HuH-7 (cell line): Measurements from ENCODE around the gene ARHGEF39.
A peak's percentile ranks its signal among the peaks of the same experiment; 100 is the strongest.
"Not testable (repeated sequence)": the region's sequence is repeated elsewhere in the genome, so short reads cannot be mapped to it uniquely, and the experiment has no call there.

ENCODE experiments used
- DNase-seq: peaks from one replicate; pipeline ENCODE4 v3.0.0; 2011; ENCODE audit warnings: low spot score

The ARHGEF39 gene

DNA sequence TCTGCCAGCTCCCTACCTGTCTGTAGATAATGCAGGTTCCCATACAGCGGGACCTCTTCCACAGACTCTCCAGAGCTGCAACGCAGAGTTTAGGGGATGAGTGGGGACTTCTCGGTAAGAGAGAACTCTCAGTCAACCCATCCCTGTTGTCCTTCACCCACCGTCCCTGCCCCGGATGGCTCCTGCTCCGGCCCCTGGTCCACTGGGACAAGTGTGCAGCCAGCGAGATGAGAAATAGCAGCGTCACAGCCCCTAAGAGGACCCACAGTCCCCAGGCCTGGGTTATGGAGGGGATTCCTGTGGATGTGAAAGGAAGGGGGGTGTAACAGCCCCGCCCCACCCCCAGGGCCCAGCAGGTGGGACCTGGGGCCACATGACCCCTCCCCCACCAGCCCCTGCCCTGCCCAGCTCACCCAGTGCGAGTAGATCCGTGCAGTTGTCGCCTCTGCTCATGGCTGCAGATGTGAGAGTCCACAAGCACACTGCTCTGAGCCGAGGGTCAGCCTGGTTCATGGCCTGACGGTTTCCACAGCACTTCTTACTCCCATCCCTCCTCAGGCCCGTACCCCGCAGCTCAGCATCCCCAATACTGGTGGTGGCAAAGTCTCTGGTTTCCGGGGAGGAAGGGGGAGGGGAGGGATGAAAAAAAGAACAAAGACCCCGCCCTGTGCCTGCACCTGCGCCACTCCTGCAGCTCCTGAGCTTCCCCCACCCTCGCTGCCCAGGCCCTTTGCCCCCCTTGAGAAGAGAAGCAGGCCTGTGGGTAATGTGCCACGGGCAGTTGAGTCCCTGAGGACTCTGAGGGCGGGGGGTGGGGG is 14.4 kb downstream of the ARHGEF39 start, which contains the start of gene SIT1:
TSS of gene SIT1 (minus strand) at position 591 of the 818 bp plus-strand sequence. CDS start at position 513, 78 bp downstream.
- DNase-seq, result no peak

DNA sequence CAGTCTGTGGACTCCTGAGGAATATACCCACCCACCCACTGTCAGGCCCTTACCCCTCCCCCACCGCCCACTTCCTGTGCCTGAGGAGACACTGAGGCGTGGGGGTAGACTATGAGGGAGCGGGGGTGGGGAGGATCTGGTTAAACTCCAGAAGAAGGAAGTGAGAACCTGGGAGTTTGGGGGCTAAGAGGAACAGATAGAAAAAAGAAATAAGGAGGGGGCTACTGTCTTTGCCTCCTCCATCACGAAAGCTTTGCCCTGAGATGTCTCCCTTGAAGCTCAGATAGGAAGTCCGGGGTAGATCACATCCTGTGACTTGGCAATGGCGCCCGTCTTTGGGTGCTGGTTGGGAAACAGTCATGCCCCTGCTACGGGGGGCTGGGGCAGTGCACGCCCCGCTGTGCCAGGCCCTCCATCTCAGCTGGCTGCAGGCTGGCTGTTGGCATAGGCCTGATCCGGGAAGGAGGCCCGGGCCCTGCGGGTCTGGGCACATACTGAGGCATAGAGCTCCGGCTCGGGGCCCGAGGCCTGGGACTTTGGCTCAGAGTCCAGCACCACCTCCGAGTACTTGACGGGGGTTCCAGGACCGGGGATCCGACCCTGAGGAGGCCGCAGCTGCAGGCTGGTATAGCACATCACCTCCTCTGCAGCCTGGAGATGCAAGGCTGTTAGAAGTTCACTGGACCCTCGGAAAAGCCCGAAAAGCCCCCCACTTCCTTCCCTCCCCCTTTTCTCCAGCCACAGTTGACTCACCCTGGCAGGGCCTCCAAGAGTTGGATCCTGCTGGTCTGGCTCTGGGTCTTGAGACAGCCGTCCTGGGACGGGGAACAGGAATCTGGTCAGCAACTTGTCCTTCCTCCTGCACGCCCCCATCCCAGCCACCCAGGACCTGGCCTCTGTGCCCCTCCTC is 15.3 kb downstream of the ARHGEF39 start:
- no peak for DNase-seq

DNA sequence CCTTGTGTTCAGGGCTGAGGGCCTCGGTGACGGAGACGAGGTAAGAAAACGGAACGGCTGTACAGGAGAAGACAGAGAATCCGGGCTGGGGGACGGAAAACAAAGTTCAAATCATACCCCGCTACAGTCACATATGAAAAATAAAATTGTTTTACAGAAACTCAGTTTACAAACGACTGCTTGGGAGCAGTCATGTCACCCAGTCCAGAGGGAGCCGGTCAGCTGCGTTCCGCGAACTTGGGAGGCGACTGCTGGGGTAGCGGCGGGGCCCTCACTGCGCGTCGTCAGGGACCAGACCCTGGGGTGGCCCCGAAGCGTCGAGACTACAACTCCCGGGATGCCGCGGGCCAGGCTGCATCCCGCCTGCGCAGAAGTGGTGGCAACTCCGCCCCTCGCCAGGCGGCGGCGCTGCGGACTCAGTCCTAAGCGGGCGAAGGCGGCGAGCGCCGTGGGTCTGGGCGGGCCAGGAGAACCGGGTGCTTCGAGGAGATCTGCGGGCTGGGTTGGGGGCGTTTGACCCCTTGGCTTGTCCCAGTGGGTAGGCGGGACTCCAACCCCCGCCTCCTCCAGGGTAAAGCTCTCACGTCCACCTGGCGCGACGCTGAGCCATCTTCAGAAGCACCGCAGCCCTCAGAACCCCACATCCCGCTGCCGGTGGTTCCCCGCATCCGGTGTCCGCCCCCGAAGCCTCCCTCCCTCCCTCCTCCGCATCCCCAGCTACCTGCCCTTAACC is 18.3 kb downstream of the ARHGEF39 start:
- DNase-seq, result peak; percentile 91

DNA sequence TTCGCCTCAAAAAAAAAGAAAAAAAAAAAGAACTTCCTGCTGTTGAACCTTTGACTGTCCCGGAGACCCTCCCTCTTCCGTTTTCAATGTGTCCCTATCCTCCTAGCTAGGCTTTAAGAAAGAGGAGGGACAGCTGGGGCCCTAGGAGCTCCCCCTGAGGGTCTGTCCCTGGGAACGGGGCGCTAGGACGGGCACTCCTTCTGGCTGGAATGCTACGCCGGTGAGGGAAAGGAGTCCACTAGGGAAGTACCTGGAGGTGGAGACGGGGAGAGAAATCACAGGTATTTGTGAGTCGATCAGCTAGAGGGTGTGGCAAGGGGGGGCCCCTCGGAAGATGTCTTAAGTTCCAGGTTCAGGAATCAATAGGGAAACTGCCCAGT is 18.9 kb downstream of the ARHGEF39 start:
- peak; percentile 68 for DNase-seq

DNA sequence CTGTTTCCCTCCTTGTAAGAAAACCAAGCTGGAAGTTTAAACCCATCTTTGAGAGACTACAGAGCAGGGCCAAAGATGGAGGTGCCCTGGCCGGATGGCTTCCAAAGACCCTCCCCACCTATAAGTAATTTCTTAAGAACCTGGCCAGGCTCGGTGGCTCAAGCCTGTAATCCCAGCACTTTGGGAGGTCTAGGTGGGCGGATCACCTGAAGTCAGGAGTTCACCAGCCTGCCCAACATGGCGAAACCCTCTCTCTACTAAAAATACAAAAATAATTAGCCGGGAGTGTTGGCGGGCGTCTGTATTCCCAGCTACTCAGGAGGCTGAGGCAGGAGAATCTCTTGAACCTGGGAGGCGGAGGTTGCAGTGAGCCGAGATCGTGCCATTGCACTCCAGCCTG is 19.3 kb downstream of the ARHGEF39 start:
- DNase-seq, result not testable (repeated sequence)

DNA sequence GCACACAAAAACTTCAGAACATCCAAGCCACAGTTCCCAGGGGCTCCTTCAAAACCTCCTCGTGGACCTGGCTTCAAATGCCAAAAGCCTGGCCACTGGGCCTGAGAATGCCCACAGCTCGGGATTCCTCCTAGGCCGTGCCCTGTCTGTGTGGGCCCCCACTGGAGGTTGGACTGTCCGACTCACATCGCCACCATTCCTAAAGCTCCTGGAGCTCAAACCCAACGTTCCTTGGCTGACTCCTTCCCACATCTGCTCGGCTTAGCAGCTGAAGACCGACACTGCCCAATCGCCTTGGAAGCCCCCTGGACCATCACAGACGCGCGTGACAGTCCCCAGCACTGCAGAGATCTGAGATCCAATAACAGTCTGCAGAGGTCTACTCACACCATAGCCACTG is 21.9 kb downstream of the ARHGEF39 start:
- DNase-seq, result no peak

DNA sequence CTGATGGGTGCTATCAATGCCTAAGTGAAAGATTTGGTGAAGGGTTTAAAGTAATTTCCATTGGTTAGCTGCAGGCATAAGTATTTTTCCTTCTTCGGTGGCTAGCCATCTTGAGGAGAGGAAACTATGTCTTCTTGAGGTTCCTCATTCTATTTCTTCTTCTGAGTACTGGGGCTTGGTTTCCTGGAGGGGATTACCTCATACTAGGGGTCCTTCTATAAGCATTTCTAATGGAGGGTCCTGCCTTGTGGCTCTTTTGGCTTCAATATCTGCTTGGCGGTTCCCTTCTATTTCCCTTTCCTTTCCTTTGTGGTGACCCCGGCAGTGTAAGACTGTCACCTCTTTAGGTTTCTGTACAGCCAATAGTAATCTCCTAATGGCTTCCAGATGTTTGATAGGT is 23.5 kb downstream of the ARHGEF39 start:
- not testable (repeated sequence) for DNase-seq

DNA sequence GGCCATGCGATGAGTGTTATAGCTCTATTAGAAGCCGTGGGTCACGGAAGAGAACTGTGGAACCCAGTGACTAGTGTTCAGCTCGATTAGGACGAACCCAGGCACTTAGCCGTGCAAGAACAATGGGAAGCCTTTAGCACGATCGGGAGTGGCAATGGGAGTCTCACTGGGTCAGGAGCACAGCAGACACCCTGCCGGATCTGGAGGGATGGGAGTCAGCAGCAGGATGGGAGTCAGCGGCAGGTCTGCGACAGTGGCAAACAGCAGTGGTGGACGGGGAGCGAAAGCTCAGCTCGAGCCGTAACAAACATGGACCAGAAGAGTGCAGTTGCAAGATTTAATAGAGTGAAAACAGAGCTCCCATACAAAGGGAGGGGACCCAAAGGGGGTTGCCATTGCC is 24.6 kb downstream of the ARHGEF39 start:
- DNase-seq, result not testable (repeated sequence)

DNA sequence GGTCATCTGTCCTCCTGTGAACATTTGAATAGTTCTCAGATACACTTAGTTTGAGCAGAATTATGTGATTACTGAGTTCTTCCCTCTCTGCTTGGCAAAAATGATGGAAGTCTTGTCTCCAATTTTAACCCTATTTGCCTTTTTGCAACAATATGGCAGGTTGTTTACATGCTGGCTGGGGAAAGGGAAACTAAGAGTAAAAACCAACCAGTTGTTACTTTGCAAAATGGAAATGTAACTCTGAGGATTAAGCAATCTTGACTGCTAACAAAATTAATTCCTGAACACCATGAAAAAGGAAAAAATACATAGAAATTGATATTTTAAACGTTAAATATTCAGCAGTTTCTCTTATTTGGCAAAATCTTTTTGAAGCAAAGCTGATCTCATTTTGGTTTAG is 25.4 kb downstream of the ARHGEF39 start:
- no peak for DNase-seq

DNA sequence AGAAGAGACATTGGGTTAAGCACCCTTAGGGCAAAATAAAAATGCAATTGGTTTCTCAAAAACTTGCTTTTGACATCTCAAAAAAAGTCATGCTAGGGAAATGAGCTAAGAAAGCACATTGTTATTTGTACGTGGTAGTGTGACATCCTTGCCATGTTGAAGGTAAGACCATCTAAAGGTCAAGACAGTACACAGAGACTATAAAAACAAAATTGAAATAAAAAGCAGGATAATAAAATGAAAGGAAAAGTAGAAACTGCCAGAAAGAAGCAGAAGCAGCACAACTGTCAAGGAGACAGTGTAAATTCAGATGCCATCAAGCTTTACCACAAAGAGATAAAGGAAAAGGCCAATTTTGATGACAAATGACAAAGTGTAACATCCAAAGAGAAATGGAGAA is 25.8 kb downstream of the ARHGEF39 start:
- DNase-seq, result not testable (repeated sequence)

DNA sequence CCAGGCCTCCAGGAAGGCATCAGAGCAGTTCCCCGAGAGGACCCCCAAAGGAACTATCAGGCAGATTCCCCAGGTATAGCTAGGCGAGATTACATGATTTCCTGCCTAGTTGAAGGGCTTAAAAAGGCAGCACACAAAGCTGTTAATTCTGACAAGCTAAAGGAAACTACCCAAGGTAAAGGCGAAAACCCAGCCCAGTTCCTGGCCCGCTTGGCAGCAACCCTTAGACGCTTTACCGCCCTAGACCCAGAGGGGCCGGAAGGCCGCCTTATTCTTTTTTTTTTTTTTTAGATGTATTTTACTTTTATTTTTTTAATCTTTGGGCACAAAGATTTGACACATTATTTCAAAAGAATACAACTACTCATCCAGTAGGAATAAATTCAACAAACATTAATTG is 26.2 kb downstream of the ARHGEF39 start:
- DNase-seq, result not testable (repeated sequence)

DNA sequence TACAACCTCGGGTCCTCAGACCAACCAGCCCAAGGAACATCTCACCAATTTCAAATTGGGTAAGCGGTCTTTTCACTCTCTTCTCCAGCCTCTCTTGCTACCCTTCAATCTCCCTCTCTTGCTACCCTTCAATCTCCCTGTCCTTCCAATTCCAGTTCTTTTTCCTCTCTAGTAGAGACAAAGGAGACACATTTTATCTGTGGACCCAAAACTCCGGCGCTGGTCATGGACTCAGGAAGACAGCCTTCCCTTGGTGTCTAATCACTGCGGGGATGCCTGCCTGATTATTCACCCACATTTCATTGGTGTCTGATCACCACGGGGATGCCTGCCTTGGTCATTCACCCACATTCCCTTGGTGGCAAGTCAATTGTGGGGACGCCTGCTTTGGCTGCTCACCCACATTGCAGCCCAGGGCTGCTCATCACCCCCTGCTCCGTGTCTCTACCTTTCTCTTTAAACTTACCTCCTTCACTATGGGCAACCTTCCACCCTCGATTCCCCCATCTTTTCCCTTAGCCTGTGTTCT is 27.5 kb downstream of the ARHGEF39 start:
- not testable (repeated sequence) for DNase-seq

DNA sequence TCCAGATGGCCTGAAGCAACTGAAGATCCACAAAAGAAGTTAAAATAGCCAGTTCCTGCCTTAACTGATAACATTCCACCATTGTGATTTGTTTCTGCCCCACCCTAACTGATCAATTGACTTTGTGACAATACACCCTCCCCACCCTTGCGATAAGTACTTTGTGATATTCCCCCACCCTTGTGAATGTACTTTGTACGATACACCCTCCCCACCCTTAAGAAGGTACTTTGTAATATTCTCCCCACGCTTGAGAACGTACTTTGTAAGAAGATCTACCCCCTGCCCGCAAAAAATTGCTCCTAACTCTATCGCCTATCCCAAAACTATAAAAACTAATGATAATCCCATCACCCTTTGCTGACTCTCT is 28.1 kb downstream of the ARHGEF39 start:
- DNase-seq, result not testable (repeated sequence)

DNA sequence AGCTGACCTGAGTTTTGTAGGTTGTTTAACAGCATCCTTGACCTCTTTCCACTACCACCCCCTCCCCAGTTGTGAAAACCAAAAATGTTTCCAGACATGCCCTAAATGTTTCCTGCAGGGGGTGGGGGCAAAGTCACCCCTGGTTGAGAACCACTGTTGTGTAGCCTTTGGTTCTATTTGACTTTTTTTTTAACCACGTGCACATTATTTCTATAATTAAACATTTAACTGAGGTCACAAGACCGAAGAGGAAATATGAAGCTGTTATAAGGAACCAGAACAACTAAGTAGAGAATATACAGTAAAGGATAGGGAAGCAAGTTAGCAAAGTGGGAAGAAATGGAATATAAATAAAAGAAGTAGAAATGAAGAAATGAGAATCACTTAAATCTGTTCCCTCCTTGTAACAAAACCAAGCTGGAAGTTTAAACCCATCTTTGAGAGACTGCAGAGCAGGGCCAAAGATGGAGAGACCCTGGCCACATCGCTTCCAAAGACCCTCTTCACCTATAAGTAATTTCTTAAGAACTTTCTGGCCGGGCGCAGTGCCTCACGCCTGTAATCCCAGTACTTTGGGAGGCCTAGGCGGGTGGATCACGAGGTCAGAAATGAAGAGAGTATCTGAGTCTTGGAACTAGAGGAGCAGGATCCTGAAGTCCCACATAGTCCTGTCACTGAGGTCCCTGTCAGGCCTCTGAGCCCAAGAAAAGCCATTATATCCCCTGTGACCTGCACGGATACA is 28.7 kb downstream of the ARHGEF39 start:
- no peak for DNase-seq

DNA sequence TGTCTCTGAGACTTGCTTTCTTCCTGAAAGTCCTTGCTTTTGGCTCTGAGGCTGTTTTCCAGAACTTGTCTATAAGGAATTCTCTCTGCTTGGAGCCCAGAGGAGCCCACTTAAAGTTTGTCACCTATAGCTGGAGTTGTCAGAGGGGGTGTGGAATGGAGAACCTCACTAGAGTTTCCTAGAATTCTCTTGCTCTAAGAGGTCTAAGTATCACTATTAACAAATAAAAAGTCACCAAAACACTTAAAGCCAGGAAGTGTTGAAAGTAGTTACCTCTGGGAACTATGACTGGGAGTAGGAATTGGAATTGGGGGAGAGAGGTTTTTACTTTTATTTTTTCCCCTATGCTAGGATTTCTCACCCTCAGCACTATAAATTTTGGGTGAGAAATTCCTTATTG is 29.3 kb downstream of the ARHGEF39 start:
- DNase-seq, result no peak

DNA sequence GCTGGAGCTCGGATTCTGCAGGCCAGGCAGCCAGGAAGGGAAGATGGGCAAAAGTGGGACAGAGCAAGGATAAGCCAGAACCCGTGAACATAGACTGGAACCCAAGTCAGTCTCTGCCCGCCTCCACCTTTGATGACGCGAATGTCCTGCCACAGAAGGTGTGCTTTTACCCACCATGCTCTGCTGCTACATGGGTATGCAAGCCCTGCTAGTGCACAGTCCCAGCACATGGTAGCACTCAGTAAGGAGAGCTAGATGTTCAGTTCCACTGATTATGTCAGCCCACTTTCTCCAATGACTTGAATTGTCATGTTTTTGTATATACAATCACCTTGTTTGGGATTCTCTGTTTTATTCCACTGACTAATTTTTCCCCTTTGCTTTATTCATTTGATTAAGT is 35.4 kb downstream of the ARHGEF39 start:
- DNase-seq, result no peak

DNA sequence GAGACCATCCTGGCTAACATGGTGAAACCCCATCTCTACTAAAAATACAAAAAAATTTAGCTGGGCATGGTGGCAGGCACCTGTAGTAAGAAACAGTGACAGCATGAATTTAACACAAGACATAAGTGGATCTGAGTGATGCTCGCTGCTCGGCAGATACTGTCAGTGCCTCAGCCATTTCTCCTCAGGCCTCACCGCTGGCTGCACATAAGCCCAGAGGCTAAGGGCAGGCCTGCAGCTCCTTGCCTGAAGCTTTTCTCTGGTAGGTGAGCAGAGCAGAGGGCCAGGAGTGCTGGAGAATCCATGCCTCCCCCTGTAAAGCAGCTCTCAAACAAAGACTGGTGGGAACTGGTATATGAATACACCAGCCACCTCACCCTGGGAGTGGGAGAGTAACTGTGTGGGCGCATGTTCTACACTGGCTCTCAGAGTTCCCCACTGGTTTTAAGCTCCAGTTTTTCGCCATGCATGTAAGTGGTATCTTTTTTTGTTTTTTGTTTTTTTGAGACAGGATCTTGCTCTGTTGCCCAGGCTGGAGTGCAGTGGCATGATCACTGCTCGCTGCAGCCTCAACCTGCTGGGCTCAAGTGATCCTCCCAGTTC is 36.5 kb downstream of the ARHGEF39 start:
- DNase-seq, result no peak

DNA sequence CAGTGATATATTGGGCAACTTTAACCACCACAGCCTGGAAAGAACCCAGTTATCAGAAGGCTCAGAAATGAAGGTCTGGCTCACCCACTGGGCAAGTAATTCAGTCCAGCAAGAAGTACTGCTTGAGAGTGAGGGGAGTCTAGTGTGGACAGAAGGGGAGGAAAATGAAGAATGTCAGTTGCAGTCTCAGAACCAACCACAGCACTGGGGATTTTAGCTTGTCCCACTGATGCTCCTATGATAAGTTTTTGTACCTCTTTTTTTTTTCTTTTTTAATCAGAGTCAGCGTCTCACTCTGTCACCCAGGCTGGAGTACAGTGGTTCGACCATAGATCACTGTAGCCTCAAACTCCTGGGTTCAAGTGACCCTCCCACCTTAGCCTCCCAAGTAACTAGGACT is 37.4 kb downstream of the ARHGEF39 start:
- DNase-seq, result no peak

DNA sequence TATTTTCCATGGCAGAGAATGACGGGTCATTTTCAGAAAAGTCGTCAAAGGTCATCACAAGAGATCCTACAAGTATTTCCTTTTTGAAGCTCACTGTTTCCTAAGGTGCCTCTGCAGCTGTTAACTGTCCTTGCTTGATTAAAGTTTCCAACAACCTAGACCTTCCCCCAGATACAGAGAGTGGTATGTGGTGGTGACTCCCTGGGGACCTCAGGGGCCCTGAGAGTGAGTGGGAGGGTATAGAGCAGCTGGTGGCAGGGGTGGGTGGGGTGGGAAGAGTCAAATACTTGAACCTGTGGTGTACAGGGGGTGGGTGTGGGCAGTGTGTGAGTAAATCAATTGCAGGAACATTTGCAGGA is 45.2 kb downstream of the ARHGEF39 start:
- no peak for DNase-seq

DNA sequence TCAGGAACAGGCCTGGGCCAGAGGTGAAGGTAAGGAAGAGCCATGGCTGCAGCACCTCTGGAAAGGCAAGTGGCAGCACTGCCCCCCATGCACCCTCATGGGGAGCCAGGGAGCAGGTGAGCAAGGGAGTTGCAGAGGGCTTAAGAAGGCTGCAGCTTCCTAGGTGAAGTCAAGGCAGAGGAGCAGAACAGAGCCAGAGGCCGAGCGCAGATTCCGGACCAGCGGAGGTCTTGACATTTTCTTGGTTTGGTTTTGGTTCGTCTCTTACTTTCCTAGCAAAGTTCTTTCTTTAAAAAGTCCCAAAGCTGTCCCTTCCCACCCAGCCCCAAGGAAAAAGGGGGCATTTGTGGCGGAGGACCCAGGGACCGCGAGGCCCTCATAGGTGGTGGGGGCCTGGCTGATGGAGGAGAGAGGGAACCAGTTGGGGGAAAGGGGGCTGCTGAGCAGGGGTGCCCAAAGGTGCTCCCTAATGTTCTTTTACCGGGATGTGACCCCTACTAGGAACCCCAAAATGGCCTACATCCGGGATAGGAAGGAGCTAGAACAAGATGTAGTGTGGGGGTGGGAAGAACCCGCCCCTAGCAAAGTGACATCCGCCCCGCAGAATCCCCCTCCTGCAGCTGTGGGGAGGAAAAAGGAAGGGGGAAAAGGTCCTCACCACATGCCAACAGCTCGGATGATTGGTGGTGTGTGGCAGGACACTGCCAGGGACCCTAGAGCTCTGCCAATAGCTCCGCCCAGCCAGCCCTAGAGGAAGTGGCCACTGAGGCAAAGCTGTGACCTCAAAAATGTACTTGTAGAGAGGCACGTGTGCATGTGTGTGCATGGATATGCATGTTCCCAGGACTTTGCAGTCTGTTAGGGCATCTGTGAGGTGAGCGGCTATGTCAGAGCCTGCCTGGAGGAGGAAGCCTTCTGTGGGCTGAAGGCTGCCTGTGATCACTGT is 45.9 kb downstream of the ARHGEF39 start:
- no peak for DNase-seq
